NOMO-1 treated with dmso at 0.1 percent for 144 hours (cell line): Measurements from ENCODE around the gene DCAF11.
"Not testable (repeated sequence)": the region's sequence is repeated elsewhere in the genome, so short reads cannot be mapped to it uniquely, and the experiment has no call there.

Experiments
- DNase-seq: peaks from one replicate; lab custom pipeline; 2025; ENCODE audit not compliant: unreplicated experiment; lab: John Stamatoyannopoulos, UW

DCAF11 gene

DNA sequence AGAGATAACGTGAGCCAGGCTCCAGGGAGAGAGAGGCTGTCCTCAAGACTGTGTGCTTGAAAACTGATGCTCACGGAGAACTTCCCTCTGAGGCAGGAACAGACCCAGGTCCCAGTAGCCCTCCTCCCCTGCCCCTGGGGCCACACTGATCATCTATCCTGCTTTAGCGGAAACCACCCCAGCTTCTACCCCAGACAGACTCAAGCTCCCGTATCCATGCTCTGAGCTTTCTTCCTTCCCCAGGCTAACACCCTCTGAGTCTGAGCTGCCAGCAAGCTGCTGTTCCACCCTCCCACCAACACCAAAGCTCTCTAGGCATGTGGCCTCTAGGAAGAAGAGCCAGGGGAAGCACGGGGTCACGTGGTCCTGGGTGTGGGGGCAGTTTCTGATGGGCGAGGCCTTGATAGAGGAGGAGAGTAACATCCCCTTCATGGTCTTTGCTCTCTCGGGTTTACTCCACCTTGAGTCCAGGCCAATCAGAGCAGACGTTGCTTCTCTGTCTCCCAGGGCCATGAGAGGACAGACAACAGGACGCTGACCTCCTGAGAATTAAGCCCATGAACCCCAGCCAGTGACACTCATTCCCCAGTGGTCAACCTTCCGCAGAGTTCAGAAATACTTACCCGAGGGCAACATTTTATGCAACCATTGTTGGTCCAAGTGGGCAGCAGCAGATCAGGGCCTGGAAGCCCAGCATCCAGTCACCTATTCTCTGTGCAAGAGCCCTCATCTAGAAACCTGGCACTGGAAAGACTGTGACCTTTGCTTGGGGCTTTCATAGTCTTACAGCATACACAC is 19.1 kb upstream of the DCAF11 start:
- peak; percentile 42 for DNase-seq

DNA sequence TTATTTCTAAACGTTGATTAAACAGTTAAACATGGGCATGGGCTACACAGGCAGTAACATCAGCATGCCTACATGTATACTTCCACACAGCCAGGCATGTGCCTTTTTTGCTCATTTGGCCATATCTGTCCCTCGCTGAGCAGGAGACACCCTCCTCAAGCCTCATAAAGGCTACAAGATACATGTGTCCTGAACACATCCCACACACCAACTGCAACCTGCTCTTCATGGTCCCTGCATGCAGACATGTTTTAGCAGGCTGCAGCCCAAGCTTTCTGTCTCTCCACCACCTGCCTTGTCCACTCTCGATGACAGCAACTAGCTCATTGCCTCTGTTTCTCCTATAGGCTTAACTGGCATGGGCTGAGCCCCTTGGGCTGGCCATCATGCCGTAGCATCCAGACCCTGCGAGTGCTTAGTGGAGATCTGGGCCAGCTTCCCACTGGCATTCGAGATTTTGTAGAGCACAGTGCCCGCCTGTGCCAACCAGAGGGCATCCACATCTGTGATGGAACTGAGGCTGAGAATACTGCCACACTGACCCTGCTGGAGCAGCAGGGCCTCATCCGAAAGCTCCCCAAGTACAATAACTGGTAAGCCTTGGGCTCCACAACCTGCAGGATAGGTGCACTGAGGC is 17.9 kb upstream of the DCAF11 start:
- no peak for DNase-seq

DNA sequence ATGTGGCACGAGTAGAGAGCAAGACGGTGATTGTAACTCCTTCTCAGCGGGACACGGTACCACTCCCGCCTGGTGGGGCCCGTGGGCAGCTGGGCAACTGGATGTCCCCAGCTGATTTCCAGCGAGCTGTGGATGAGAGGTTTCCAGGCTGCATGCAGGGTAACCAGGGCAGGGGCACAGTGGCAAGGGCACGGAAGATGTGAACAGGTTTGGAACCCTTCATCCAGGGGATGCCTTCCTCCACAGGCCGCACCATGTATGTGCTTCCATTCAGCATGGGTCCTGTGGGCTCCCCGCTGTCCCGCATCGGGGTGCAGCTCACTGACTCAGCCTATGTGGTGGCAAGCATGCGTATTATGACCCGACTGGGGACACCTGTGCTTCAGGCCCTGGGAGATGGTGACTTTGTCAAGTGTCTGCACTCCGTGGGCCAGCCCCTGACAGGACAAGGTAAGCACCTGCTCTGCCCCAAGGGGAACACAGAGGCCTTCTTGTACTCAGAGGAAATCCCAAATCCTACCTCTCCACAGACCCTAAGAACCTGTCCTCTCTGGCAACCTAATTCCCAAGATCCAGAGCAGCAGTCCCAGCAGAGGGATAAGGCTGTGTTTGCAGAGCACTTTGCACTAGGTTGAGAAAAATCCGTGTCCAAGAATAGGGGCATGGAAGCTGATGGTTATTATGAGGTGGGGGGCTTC is 16.2 kb upstream of the DCAF11 start:
- no peak for DNase-seq

DNA sequence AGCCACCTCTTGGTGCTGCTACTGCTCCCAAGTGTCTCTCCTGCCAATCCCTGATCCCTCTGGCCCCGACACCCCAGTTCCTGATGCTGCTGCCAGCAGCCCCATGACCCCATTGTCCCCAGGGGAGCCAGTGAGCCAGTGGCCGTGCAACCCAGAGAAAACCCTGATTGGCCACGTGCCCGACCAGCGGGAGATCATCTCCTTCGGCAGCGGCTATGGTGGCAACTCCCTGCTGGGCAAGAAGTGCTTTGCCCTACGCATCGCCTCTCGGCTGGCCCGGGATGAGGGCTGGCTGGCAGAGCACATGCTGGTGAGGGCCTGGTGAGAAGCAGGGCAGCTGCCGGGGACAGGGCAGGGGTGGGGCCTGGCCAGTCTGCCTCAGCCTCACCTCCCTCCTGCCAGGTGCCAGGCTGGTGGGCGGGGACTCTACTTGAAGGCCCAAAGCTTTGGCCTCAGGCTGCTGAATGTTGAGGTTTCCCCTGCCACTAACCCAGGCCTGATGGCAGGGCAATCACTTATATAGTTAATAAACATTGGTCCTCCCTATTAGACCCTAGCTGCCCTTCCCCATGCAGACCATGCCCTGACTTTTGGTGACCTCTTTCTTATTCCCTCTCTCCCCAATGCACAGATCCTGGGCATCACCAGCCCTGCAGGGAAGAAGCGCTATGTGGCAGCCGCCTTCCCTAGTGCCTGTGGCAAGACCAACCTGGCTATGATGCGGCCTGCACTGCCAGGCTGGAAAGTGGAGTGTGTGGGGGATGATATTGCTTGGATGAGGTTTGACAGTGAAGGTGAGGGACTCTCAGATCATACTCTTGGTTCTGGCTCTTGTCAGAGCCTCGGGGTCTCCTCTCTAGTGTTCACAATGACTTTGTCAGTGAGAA is 15.4 kb upstream of the DCAF11 start:
- DNase-seq = no peak

DNA sequence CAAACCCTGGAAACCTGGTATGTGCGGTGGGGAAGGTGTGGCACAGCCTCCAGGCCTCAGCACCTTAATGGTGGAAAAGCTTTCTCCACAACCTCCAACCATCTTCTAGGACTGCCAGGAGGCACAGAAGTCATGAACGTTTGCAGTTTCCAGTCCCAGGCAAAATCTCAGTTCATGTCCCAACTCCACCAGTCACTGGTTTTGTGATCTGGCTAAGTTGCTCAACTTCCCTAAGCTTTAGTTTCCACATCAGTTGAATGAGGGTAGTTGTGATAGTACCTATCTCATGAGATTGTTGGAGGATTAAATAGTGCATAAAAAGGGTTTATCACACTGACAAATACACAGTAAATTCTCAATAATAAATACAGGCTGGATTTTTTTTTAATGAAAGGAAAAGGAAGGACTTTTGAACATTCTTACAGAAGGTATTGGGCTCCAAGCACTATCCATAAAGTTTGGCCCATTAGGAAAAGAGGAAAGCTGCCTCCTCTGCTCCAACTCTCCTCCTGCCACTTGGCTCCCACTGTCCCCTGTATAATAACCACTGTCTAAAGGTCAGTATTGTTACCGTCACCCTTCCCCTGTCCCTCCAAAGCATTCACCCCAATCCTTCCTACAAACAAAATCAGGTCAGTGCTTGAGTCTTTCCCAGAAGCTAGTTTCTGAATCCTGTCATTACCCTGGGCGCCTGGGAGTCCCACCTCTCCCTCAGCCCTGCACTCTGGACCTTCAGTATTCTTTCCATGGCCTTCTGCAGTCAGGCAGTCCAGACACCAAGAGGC is 14.2 kb upstream of the DCAF11 start:
- no peak for DNase-seq

DNA sequence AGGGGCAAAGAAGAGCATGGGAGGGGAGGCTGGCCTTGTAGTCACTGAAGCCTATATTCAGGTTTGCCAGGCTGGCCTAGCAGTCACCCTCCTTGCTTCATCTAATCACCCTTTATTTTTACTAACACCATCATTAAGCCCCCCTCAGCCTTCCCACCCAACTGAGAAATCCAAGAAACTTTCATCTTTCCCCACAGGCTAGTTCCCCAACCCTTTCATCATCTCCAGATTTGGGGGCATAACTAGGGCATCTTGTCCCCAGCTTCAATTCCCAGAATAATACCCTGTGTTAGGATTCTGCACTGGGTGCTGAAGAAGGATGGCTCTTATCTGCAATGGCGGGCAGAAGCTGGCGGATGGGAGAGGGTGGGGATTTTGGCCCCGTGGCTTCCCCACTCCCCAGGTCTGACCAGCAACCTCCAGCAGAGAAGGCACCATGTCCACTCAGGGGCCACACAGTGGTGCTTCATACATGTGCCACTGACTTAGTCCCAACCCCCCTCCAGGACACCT is 13.5 kb upstream of the DCAF11 start:
- DNase-seq = no peak

DNA sequence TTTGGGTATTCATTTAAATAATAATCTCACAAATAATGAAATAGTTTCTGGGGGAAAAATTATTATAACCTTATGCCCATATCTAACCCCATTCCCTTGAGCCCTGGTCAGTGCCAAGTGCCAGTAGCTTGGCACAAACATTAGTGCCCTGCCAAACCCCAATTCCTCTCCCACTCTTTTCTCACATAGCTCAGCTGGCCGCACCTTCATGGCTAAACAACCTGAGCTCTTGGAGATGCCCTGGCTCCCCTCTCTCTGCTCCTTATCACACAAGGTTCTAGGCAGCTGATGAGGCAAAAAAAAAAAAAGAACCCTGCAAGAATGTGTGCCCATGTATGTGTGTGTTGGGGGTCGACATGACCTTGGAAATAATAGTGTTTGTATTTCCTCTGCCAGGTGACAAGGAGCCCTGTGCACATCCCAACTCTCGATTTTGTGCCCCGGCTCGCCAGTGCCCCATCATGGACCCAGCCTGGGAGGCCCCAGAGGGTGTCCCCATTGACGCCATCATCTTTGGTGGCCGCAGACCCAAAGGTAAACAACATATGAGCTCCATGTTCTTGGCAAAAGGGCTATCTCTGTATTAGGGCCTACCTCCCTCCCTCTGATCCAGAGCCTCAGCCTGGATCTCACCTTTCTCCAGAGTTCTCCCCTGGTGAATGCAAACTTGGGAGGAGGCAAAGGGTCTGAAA is 12.1 kb upstream of the DCAF11 start:
- DNase-seq = no peak

DNA sequence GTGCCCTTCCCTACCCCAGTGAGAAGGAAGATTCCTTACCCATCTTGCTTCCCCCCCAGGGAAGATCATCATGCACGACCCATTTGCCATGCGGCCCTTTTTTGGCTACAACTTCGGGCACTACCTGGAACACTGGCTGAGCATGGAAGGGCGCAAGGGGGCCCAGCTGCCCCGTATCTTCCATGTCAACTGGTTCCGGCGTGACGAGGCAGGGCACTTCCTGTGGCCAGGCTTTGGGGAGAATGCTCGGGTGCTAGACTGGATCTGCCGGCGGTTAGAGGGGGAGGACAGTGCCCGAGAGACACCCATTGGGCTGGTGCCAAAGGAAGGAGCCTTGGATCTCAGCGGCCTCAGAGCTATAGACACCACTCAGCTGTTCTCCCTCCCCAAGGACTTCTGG is 11.1 kb upstream of the DCAF11 start:
- no peak for DNase-seq

DNA sequence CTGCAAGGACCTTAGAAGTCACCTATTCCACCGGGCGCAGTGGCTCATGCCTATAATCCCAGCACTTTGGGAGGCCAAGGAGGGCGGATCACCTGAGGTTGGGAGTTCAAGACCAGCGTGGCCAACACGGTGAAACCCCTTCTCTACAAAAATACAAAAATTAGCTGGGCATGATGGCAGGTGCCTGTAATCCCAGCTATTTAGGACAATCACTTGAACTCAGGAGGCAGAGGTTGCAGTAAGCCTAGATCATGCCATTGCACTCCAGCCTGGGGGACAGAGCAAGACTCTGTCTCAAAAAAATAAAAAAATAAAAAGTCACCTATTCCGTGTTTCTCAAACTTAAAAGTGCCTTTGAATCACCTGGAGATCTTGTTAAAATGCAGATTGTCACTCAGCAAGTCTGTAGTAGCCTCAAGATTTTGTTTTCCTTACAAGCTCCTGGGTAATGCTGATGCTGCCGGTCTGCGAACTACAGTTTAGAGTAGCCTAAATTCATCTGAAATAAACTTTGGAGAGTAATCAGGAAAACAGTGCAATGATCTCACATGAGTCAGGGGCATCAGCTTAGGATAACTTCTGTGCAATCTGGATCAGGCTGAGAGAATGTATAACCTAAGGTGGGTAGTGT is 8.9 kb upstream of the DCAF11 start:
- DNase-seq = not testable (repeated sequence)

DNA sequence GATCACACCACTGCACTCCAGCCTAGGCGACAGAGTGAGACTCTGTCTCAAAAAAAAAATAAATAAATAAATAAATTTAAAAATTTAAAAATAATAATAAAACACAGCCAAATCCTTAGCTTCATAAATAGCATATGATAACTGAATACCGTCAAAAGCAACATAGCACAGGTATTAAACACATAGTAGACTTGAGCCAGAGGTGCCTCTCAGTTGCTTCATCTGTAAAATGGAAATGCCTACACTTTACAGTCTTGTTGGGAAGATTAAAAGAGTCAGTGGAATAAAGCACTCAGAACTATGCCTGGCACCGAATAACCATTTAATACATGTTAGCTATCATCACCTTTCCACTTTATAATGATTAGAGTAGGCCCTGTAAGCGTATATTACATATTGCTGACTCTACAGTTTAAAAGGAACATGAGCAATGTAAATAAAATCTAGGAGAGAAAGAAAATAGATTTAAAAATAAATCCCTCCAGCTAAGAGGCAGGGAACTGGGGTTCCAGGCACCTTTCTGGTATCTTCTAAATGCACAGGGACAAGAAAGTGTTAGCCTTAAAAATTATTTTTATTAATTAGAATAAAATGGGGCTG is 7.8 kb upstream of the DCAF11 start:
- no peak for DNase-seq

DNA sequence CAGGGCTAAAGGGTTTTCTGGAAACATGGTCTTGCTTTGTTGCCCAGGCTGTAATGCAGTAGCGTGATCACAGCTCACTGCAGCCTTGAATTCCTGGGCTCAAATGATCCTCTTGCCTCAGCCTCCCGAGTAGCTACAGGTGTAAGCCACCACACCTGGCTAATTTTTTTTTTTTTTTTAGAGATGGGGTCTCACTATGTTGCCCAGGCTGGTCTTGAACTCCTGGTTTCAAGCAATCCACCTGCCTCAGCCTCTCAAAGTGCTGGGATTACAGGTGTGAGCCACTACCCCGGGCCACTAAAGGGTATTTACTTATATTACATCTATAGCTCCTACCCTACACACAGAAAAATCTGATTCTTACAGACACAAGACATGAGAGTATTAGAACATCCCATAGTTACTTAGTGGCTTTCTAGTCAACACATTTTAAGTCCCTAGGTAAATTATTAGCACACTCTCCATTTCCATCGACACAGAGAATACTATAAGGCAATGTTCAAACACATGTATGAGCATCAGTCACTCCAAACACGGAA is 6.2 kb upstream of the DCAF11 start:
- no peak for DNase-seq

DNA sequence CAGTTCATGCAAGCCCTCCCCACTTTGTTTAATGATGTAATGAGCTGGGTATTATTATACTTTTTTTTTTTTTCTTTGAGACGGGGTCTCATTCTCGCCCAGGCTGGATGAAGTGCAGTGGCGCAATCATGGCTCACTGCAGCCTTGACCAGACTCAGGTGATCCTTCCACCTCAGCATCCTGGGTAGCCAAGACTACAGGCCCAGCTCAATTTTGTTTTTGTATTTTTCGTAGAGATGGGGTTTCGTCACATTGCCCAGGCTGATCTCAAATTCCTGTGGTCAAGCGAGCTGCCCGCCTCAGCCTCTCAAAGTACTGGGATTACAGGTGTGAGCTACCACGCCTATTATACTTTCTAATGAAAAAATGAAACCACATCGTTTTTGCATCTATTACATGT is 4.5 kb upstream of the DCAF11 start:
- DNase-seq = no peak

DNA sequence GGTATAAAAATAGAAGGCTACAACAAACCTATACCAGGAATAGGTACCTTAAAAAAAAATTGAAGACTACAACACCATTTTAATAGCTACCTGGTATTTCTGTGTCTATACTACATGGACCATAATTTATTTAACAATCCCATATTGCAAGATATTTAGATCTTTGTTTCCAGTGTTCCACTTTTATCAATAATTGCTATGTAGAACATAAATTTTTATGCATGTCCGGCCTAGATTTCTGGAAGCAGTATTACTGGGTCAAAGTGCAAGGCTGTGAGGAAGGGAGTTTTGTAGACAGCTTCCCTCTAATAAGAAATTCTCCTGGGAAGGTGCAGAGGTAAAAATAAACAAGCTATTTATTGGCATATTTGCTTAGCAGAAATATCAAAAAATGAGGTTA is 4.1 kb upstream of the DCAF11 start:
- no peak for DNase-seq

DNA sequence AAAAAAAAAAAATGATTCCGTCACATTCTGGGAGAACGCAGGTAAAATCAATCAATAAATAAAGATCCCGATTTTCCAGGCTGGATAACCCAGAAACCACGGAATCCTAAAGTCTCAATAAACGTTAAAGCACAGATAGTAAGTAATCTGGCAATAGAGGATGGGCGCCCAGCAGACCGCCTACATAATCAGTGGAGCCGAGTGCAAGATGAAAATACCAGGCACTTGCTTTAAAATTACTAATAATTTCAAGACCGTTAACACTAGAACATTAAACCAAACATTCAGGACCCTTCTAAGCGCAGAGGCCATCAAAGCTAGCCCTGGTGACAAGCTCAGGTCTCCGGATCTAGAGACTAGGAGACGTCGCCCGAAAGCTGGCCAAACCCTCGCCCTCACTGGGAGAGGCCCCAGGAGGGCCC is 1.2 kb upstream of the DCAF11 start:
- no peak for DNase-seq

DNA sequence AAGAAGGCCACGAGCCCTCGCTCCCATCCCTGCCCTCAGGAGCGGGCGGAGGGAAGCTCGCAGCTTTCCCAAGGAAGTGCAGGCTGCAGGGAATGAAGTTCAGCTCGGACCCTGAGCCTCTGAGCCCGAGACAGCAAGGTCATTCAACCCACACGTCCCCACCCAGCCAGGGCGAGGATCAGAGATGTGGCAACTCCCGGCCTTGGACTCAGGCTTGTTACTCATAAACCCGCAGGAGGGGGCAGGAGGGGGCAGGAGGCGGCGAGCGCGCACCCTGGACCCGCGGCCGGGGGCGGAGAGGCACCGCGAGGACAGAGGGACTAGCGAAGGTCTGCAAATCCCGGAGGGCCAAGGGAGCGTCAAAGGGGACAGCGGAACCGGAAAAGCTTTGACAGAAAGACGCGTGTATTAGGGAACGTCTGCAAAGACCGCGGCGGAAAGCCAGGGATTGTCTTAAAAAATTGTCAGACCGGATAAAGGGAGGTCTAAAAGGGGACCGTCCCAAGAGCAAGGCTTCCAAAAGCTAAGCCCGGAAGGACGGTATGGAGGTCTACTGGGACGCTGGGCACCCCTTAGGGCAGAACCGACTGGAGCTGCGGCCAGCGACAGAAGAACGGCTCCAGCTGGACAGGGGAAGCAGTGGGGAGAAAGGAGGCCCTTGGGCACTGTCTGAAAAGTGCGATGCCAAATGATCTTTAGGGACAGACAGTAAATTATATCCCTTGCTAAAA is 611 bp upstream of the DCAF11 start:
- peak; percentile 94 for DNase-seq

DNA sequence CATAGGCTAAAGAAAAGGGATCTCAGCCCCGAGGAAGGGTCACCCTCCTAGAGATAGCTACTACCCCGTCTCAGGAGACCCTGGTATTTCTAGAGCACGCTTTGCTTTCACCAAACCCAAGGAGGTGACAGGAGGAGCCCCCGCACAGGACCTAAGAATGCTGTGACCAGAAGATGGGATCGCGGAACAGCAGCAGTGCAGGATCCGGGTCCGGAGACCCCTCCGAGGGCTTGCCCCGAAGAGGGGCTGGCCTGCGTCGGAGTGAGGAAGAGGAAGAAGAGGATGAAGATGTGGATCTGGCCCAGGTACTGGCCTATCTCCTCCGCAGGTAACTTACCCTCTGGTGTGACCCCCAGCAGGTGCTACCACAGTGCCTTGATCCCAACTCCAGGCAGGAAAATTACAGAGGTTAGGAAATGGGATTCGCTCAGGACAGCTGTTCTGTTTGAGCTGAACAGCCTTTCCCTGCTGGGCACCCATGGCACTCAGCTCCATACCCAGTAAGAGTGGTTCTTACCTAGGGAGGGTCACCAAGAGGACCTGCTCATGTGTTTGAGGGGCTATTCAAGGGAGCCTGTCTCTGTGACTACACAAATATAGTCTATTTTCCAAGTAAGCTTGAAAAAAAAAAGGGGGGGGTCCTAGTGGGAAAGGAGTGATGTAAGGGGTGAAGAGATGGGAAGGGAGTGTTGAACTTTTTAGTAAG is 998 bp downstream of the DCAF11 start:
- no peak for DNase-seq

DNA sequence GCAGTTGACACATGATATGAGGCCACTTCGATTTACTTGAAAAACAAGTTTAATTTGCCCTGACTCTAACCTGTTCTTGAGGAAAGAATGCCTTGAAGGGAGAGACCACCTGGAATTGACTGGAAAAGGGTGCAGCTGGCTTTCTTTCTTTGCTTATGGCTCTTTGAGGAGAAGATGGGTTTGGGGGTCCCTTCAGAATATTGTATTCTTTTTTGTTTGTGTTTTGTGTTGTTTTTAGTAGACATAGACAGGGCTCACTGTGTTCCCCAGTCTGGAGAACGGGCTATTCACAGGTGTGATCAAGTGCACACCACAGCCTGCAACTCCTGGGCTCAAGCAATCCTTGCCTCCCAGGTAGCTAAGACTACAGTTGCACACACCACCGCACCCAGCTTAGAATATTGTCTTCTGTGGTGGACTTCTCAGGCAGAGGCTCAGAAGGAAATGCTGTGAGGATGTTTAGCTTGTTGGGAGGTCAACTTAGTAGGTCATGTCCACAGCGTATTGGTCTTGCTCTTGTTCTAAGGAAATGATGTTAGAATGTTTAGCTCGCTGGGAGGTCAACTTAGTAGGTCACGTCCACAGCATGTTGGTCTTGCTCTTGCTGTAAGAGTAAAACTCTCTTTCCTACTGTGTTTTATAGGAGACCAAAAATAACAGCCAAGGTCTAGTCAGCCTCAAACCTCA is 1.7 kb downstream of the DCAF11 start:
- no peak for DNase-seq
